WTC11 (cell line): ENCODE results near the gene CSNK2B.

ENCODE experiments used
- ATF6 ChIP-seq: sonication (generic); formaldehyde crosslinking; IDR thresholded peaks from 2 replicates; pipeline ENCODE4 v1.8.1; 2023; ENCODE audit warnings: mild to moderate bottlenecking, missing genetic modification reagents
- CBFB ChIP-seq: sonication (generic); formaldehyde crosslinking; IDR thresholded peaks from 2 replicates; pipeline ENCODE4 v1.8.1; 2022; ENCODE audit warnings: mild to moderate bottlenecking, low read depth, missing genetic modification reagents
- CDX4 ChIP-seq: fragments of 250-450 bp; sonication (Bioruptor Pico); IDR thresholded peaks from 2 replicates; pipeline ENCODE4 v1.9.0; 2021; ENCODE audit warnings: moderate library complexity, mild to moderate bottlenecking, inconsistent platforms, borderline replicate concordance
- CREB1 ChIP-seq: sonication (generic); formaldehyde crosslinking; IDR thresholded peaks from 2 replicates; pipeline ENCODE4 v1.8.0; 2023; ENCODE audit warnings: mild to moderate bottlenecking, missing genetic modification reagents
- CTCF ChIP-seq: fragments of 200-600 bp; IDR thresholded peaks from 2 replicates; pipeline ENCODE4 v1.8.0; 2022; ENCODE audit warnings: antibody characterized with exemption
- EMX1 ChIP-seq: fragments of 250-450 bp; sonication (Bioruptor Pico); IDR thresholded peaks from 2 replicates; pipeline ENCODE4 v1.8.0; 2021; ENCODE audit warnings: mild to moderate bottlenecking
- ESRRA ChIP-seq: sonication (generic); formaldehyde crosslinking; IDR thresholded peaks from 2 replicates; pipeline ENCODE4 v1.8.1; 2022; ENCODE audit warnings: mild to moderate bottlenecking, missing genetic modification reagents, borderline replicate concordance
- HMGXB4 ChIP-seq: sonication (generic); formaldehyde crosslinking; IDR thresholded peaks from 2 replicates; pipeline ENCODE4 v1.8.1; 2023; ENCODE audit warnings: mild to moderate bottlenecking, moderate library complexity, missing genetic modification reagents
- TF ChIP-seq, protein P1 (sequence below): sonication (generic); formaldehyde crosslinking; IDR thresholded peaks from 2 replicates; pipeline ENCODE4 v1.8.1; 2022; ENCODE audit warnings: low read depth, mild to moderate bottlenecking, moderate library complexity, missing genetic modification reagents, borderline replicate concordance

DNA sequence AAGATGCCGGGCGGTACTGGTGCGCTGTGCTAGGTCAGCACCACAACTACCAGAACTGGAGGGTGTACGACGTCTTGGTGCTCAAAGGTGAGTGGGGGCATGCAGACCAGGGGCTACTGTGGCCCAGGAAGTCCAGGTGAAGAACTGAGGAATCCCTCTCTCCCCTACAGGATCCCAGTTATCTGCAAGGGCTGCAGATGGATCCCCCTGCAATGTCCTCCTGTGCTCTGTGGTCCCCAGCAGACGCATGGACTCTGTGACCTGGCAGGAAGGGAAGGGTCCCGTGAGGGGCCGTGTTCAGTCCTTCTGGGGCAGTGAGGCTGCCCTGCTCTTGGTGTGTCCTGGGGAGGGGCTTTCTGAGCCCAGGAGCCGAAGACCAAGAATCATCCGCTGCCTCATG, 41.8 kb downstream of the CSNK2B start:
- TF ChIP-seq CTCF: no peak
- TF ChIP-seq CDX4: no peak
- no peak for TF ChIP-seq ESRRA (CRISPR knock-in tag)
- no peak for TF ChIP-seq HMGXB4 (CRISPR knock-in tag)
- no peak for TF ChIP-seq CREB1 (CRISPR knock-in tag)
- no peak for TF ChIP-seq CBFB (CRISPR knock-in tag)
- TF ChIP-seq ATF6 (CRISPR knock-in tag): no peak
- TF ChIP-seq EMX1 (CRISPR knock-in tag): no peak
- TF ChIP-seq, protein P1, sequence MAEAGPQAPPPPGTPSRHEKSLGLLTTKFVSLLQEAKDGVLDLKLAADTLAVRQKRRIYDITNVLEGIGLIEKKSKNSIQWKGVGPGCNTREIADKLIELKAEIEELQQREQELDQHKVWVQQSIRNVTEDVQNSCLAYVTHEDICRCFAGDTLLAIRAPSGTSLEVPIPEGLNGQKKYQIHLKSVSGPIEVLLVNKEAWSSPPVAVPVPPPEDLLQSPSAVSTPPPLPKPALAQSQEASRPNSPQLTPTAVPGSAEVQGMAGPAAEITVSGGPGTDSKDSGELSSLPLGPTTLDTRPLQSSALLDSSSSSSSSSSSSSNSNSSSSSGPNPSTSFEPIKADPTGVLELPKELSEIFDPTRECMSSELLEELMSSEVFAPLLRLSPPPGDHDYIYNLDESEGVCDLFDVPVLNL (CRISPR knock-in tag): no peak
